GM21526 (cell line): ENCODE measurements around the gene RPL22.
"Not testable (repeated sequence)": the region's sequence is repeated elsewhere in the genome, so short reads cannot be mapped to it uniquely, and the experiment has no call there.

Source experiments
- ATAC-seq: cut with Tn5 transposase; IDR thresholded peaks from one replicate; pipeline ENCODE4 v1.9.1; 2021; ENCODE audit warnings: moderate library complexity; ENCODE audit not compliant: unreplicated experiment, low FRiP score

Gene RPL22

GRCh38 chr1:6234502-6235295 lies 35.3 kb upstream of the RPL22 start:
- ATAC-seq: peak; percentile 8

GRCh38 chr1:6233376-6233775 lies 34.0 kb upstream of the RPL22 start:
- no peak for ATAC-seq

- no peak for ATAC-seq
Measured at GRCh38 chr1:6225651-6226050, 26.3 kb upstream of the RPL22 start.

GRCh38 chr1:6224718-6225117 lies 25.3 kb upstream of the RPL22 start:
- ATAC-seq: no peak

GRCh38 chr1:6223617-6224016 lies 24.2 kb upstream of the RPL22 start:
- no peak for ATAC-seq

GRCh38 chr1:6222636-6223035 lies 23.2 kb upstream of the RPL22 start:
- ATAC-seq: no peak

GRCh38 chr1:6221210-6221784 lies 21.9 kb upstream of the RPL22 start:
- ATAC-seq: no peak

- no peak for ATAC-seq
Measured at GRCh38 chr1:6220236-6220635, 20.8 kb upstream of the RPL22 start.

GRCh38 chr1:6219641-6220040 lies 20.2 kb upstream of the RPL22 start:
- not testable (repeated sequence) for ATAC-seq

GRCh38 chr1:6218375-6219164 lies 19.2 kb upstream of the RPL22 start:
- ATAC-seq: no peak

GRCh38 chr1:6212193-6212959 lies 13.0 kb upstream of the RPL22 start:
- ATAC-seq: no peak

GRCh38 chr1:6211731-6212130 lies 12.3 kb upstream of the RPL22 start:
- ATAC-seq: no peak

- no peak for ATAC-seq
Measured at GRCh38 chr1:6210591-6211355, 11.4 kb upstream of the RPL22 start.

- ATAC-seq: no peak
Measured at GRCh38 chr1:6209661-6210580, 10.5 kb upstream of the RPL22 start.

GRCh38 chr1:6208723-6209660 lies 9.6 kb upstream of the RPL22 start:
- no peak for ATAC-seq

GRCh38 chr1:6207921-6208320 lies 8.5 kb upstream of the RPL22 start:
- no peak for ATAC-seq

GRCh38 chr1:6207075-6207885 lies 7.9 kb upstream of the RPL22 start:
- ATAC-seq: no peak
